Measurements from ENCODE around the gene FREM1.

The FREM1 gene

GRCh38 chr9:14733133-14733532, 177.1 kb downstream of the FREM1 start:
- no peak for ATAC-seq
- TF ChIP-seq PPARA (CRISPR knock-in tag; IDR thresholded peaks at IDR 0.05; ENCODE audit: borderline replicate concordance) (no peak), ZNF565 (CRISPR knock-in tag; conservative IDR thresholded peaks at IDR 0.05; ENCODE audit: low read depth) (no peak), RARB (CRISPR knock-in tag; IDR thresholded peaks at IDR 0.05) (no peak), BACH2 (CRISPR knock-in tag; IDR thresholded peaks at IDR 0.05; ENCODE audit: borderline replicate concordance) (no peak), ESRRG (CRISPR knock-in tag; IDR thresholded peaks at IDR 0.05) (no peak), TOX (CRISPR knock-in tag; IDR thresholded peaks at IDR 0.05; ENCODE audit: borderline replicate concordance) (no peak), CSRNP3 (CRISPR knock-in tag; IDR thresholded peaks at IDR 0.05) (no peak), OSR1 (CRISPR knock-in tag; IDR thresholded peaks at IDR 0.05) (no peak), CSDC2 (CRISPR knock-in tag; IDR thresholded peaks at IDR 0.05) (no peak), TSHZ2 (CRISPR knock-in tag; IDR thresholded peaks at IDR 0.05) (no peak), SNAI2 (CRISPR knock-in tag; IDR thresholded peaks at IDR 0.05) (no peak), ARNTL (CRISPR knock-in tag; IDR thresholded peaks at IDR 0.05; ENCODE audit: borderline replicate concordance, low read depth) (no peak), ZNF70 (CRISPR knock-in tag; IDR thresholded peaks at IDR 0.05) (no peak), ZC3H10 (CRISPR knock-in tag; IDR thresholded peaks at IDR 0.05) (no peak), GLIS3 (CRISPR knock-in tag; IDR thresholded peaks at IDR 0.05) (no peak), ZFP30 (CRISPR knock-in tag; IDR thresholded peaks at IDR 0.05) (no peak), PATZ1 (CRISPR knock-in tag; IDR thresholded peaks at IDR 0.05; ENCODE audit: borderline replicate concordance) (no peak), CREB5 (CRISPR knock-in tag; IDR thresholded peaks at IDR 0.05; ENCODE audit: low read depth) (no peak)

- no peak for TF ChIP-seq ZNF70 (CRISPR knock-in tag; IDR thresholded peaks at IDR 0.05)
- TF ChIP-seq ZFP30 (CRISPR knock-in tag; IDR thresholded peaks at IDR 0.05): no peak
- TF ChIP-seq CSRNP3 (CRISPR knock-in tag; IDR thresholded peaks at IDR 0.05): no peak
- TF ChIP-seq ZFP3 (CRISPR knock-in tag; IDR thresholded peaks at IDR 0.05): no peak
- no peak for TF ChIP-seq ZC3H10 (CRISPR knock-in tag; IDR thresholded peaks at IDR 0.05)
- no peak for TF ChIP-seq TSHZ2 (CRISPR knock-in tag; IDR thresholded peaks at IDR 0.05)
- TF ChIP-seq ZNF565 (CRISPR knock-in tag; conservative IDR thresholded peaks at IDR 0.05; ENCODE audit: low read depth): no peak
- TF ChIP-seq POU6F1 (CRISPR knock-in tag; IDR thresholded peaks at IDR 0.05; ENCODE audit: borderline replicate concordance, low read depth): no peak
- no peak for TF ChIP-seq PPARA (CRISPR knock-in tag; IDR thresholded peaks at IDR 0.05; ENCODE audit: borderline replicate concordance)
- TF ChIP-seq GLIS3 (CRISPR knock-in tag; IDR thresholded peaks at IDR 0.05): no peak
- no peak for TF ChIP-seq TOX (CRISPR knock-in tag; IDR thresholded peaks at IDR 0.05; ENCODE audit: borderline replicate concordance)
- TF ChIP-seq ESRRG (CRISPR knock-in tag; IDR thresholded peaks at IDR 0.05): no peak
- no peak for TF ChIP-seq ISL1 (CRISPR knock-in tag; IDR thresholded peaks at IDR 0.05)
- TF ChIP-seq TCF4 (CRISPR knock-in tag; IDR thresholded peaks at IDR 0.05; ENCODE audit: borderline replicate concordance): no peak
- no peak for TF ChIP-seq CREB5 (CRISPR knock-in tag; IDR thresholded peaks at IDR 0.05; ENCODE audit: low read depth)
- TF ChIP-seq RARB (CRISPR knock-in tag; IDR thresholded peaks at IDR 0.05): no peak
- ATAC-seq: no peak
Measured at GRCh38 chr9:14731294-14731981, 178.8 kb downstream of the FREM1 start.

All from SK-N-SH treated with all-trans-retinoic acid at 6 μM for 48 hours (cell line).